Measurements from ENCODE around the gene EVI2A.

DNA sequence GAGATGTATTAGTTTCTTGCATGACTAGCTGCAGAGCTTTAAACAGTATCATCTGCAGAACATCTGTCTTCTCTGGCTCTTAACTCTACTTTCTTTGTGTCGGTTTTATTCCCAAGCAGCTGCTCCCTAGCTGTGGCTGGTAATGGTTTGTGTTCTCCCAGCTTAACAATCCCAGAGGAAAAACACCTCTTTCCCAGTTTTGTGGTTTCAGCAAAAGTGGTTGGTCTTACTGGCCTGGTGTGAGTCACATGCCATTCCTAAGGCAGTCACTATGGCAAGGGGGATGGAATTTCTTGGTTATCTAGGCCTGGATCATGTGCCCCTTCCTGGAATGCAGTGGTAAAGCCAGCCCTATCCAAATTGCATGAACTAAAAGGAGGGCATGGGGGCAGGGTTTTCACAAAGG, 51.8 kb downstream of the EVI2A start:
- TF ChIP-seq, protein P1, sequence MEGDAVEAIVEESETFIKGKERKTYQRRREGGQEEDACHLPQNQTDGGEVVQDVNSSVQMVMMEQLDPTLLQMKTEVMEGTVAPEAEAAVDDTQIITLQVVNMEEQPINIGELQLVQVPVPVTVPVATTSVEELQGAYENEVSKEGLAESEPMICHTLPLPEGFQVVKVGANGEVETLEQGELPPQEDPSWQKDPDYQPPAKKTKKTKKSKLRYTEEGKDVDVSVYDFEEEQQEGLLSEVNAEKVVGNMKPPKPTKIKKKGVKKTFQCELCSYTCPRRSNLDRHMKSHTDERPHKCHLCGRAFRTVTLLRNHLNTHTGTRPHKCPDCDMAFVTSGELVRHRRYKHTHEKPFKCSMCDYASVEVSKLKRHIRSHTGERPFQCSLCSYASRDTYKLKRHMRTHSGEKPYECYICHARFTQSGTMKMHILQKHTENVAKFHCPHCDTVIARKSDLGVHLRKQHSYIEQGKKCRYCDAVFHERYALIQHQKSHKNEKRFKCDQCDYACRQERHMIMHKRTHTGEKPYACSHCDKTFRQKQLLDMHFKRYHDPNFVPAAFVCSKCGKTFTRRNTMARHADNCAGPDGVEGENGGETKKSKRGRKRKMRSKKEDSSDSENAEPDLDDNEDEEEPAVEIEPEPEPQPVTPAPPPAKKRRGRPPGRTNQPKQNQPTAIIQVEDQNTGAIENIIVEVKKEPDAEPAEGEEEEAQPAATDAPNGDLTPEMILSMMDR (IDR thresholded peaks at IDR 0.05 in 8 of 11, conservative IDR thresholded peaks at IDR 0.05 in 3 of 11), result no peak
- TF ChIP-seq POLR2A (IDR thresholded peaks at IDR 0.05), result no peak
- no peak for TF ChIP-seq POLR2AphosphoS5 (IDR thresholded peaks at IDR 0.05)

Data from spleen (tissue), 7 donors.